Measurements from ENCODE around the gene C3orf18. TPM values are rescaled to one million over a fixed set of nuclear protein-coding genes. Genes with fewer than 3 reads are reported as not detected.

The C3orf18 gene
- total and polyA plus RNA-seq, 2 donors (not counting 3 experiments of a cell fraction or from before 2014, with no cell fraction given), result 1.7 to 2.9 TPM

- no peaks in the 10 kb centered on the region for H3K4me1 ChIP-seq (ENCODE audit: control insufficient read depth, extremely low read depth, insufficient read depth, low read length)
- ChIA-PET CTCF (no interaction called here), POLR2A (no interaction called here)
- intact Hi-C loops (cut with micrococcal nuclease), result no loop called here
- no peak overlapping the region for H3K4me2 ChIP-seq (ENCODE audit: insufficient read depth, low read length)
- dilution Hi-C loops (cut with MboI; ENCODE audit: extremely low pct_ligation_motif_present, low sequenced_read_pairs), result no loop called here
- no peak overlapping the region for H3K4me3 ChIP-seq (replicated peaks in 1 of 3; ENCODE audit: insufficient read depth in 1 of 3, low read depth in 1 of 3, low read length in 3 of 3)
- H3K36me3 ChIP-seq (ENCODE audit: control insufficient read depth in 2 of 2, extremely low read depth in 1 of 2, insufficient read depth in 2 of 2, low read length in 2 of 2), result no peaks in the 10 kb centered on the region
- BruUV-seq (replicated peaks), result no TSS peak
- H3K9ac ChIP-seq (replicated peaks; ENCODE audit: extremely low read depth, insufficient read depth, low read length), result no peak overlapping the region
- H3K9me1 ChIP-seq (replicated peaks; ENCODE audit: control insufficient read depth, extremely low read depth, insufficient read depth, low read length), result no peaks in the 10 kb centered on the region
- H3K27ac ChIP-seq (ENCODE audit: insufficient read depth, low read depth, low read length), result no peak overlapping the region
- peaks cover 10 to 19% of the 10 kb centered on the region in 2 experiments for H3K27me3 ChIP-seq (ENCODE audit: control insufficient read depth in 2 of 2, insufficient read depth in 2 of 2, low read length in 2 of 2)
- no peaks in the 10 kb centered on the region for H4K20me1 ChIP-seq (replicated peaks; ENCODE audit: control insufficient read depth, extremely low read depth, insufficient read depth, low read length)
- DNase-seq (ENCODE audit: low read depth, low spot score) (no peak), FAIRE-seq (no peak)
- H2AFZ ChIP-seq (ENCODE audit: low read depth, low read length), result no peak overlapping the region
- no peak for TF ChIP-seq GATA2 (IDR thresholded peaks at IDR 0.05; ENCODE audit: insufficient read depth, insufficient read length, low read depth, low read length)
- no peak for TF ChIP-seq EZH2 (IDR thresholded peaks at IDR 0.05; ENCODE audit: borderline replicate concordance, low read depth, low read length, severe bottlenecking)
- TF ChIP-seq, protein P1, sequence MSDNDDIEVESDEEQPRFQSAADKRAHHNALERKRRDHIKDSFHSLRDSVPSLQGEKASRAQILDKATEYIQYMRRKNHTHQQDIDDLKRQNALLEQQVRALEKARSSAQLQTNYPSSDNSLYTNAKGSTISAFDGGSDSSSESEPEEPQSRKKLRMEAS (IDR thresholded peaks at IDR 0.05; ENCODE audit: insufficient read depth, insufficient read length), result no peak
- no peak for TF ChIP-seq JUN (IDR thresholded peaks at IDR 0.05; ENCODE audit: borderline replicate concordance, insufficient read depth, insufficient read length, low read depth)
- TF ChIP-seq POLR2AphosphoS5 (IDR thresholded peaks at IDR 0.05; ENCODE audit: insufficient read depth, low read depth, low read length), result no peak
- TF ChIP-seq FOS (IDR thresholded peaks at IDR 0.05; ENCODE audit: borderline replicate concordance, insufficient read depth, low read length), result no peak
- TF ChIP-seq POLR2A (IDR thresholded peaks at IDR 0.05; ENCODE audit: low read depth, low read length), result no peak
- TF ChIP-seq, protein P2, sequence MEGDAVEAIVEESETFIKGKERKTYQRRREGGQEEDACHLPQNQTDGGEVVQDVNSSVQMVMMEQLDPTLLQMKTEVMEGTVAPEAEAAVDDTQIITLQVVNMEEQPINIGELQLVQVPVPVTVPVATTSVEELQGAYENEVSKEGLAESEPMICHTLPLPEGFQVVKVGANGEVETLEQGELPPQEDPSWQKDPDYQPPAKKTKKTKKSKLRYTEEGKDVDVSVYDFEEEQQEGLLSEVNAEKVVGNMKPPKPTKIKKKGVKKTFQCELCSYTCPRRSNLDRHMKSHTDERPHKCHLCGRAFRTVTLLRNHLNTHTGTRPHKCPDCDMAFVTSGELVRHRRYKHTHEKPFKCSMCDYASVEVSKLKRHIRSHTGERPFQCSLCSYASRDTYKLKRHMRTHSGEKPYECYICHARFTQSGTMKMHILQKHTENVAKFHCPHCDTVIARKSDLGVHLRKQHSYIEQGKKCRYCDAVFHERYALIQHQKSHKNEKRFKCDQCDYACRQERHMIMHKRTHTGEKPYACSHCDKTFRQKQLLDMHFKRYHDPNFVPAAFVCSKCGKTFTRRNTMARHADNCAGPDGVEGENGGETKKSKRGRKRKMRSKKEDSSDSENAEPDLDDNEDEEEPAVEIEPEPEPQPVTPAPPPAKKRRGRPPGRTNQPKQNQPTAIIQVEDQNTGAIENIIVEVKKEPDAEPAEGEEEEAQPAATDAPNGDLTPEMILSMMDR (IDR thresholded peaks at IDR 0.05; ENCODE audit: extremely low read depth in 1 of 2, insufficient read depth in 1 of 2, low read depth in 1 of 2, low read length in 2 of 2), result no peak
- TF ChIP-seq MYC (IDR thresholded peaks at IDR 0.05; ENCODE audit: low read depth, low read length), result no peak
- no peaks in the 10 kb centered on the region for H3K9me3 ChIP-seq (replicated peaks; ENCODE audit: control insufficient read depth, insufficient read depth, low read length)
- H3K79me2 ChIP-seq (ENCODE audit: control insufficient read depth, insufficient read depth, low read length), result no peaks in the 10 kb centered on the region
These were observed 41.6 kb downstream of the C3orf18 start for GRCh38 chr3:50525987-50526386.

Data from endothelial cell of umbilical vein (primary cell).